Spinal cord (tissue), 10 donors: ENCODE data around the gene OLAH. TPM values are rescaled to one million over a fixed set of nuclear protein-coding genes. Genes with fewer than 3 reads are reported as not detected.
"Not testable (repeated sequence)": the region's sequence is repeated elsewhere in the genome, so short reads cannot be mapped to it uniquely, and the experiment has no call there.

Source experiments
- DNase-seq, 6 donors: peaks; one replicate each; pipeline versions ENCODE4 v3.0.0 to v3.0.0-alpha.2; 2013 to 2015; ENCODE audit warnings: low spot score in 6 of 6, low read depth in 4 of 6
- H3K27ac ChIP-seq: one replicate; pipeline ENCODE4 v1.5.1; 2013; ENCODE audit warnings: low read depth, low read length, control low read depth
- H3K27me3 ChIP-seq: one replicate; pipeline ENCODE4 v1.6.1; 2013; ENCODE audit warnings: low read length; ENCODE audit not compliant: control insufficient read depth, insufficient read depth
- H3K36me3 ChIP-seq: one replicate; pipeline ENCODE4 v1.6.1; 2013; ENCODE audit warnings: low read length; ENCODE audit not compliant: control insufficient read depth, insufficient read depth
- H3K4me1 ChIP-seq: one replicate; pipeline ENCODE4 v1.6.1; 2013; ENCODE audit warnings: low read length; ENCODE audit not compliant: control insufficient read depth, insufficient read depth
- H3K4me3 ChIP-seq: one replicate; pipeline ENCODE4 v1.5.1; 2013; ENCODE audit warnings: low read depth, low read length, control low read depth
- H3K9me3 ChIP-seq: one replicate; pipeline ENCODE4 v1.6.1; 2013; ENCODE audit warnings: low read length; ENCODE audit not compliant: control insufficient read depth, insufficient read depth
- WGBS: methylation state at CpG from one replicate; pipeline ENCODE4 v1.1.5; 2013; ENCODE audit warnings: missing lambda C conversion rate; ENCODE audit not compliant: insufficient coverage; 5-methylcytosine and 5-hydroxymethylcytosine counted together
- long read RNA-seq, 4 donors: transcript quantifications; one replicate each; lab custom pipeline, GENCODE V29; 2026
- polyA plus RNA-seq, 2 donors: library from polyadenylated mRNA; unstranded; fragments of 120-200 nt; gene quantifications; one replicate each; pipeline ENCODE4 v1.2.1, GENCODE V29; 2013; ENCODE audit not compliant: insufficient read length in 2 of 2
- total RNA-seq, 2 donors: library from RNA; depleted of rRNA in 1 of 2; stranded (reverse); fragments of 120-200 nt in 1 of 2; fragments of >200 nt in 1 of 2; gene quantifications; one replicate each; pipeline versions ENCODE4 v1.2.3 to v1.2.4, GENCODE V29; 2013 to 2014
- donor health status: healthy.

The OLAH gene
- total RNA-seq = 1 to 10 TPM in 1 of 2 donors, under 1 TPM in 1; 0.79 to 7.4 TPM
- 1 to 10 TPM in 1 of 2 donors, under 1 TPM in 1; 0.84 to 1.9 TPM for polyA plus RNA-seq
- long read RNA-seq, donor 1, partial matches to known transcripts = 9 of 9 reads
- long read RNA-seq, donor 1, other reads (novel, unspliced or antisense) = 0 of 9 reads
- long read RNA-seq, donor 2 = 0 reads
- long read RNA-seq, donor 3, partial matches to known transcripts = 12 of 12 reads
- long read RNA-seq, donor 3, other reads (novel, unspliced or antisense) = 0 of 12 reads
- long read RNA-seq, donor 4 = 0 reads

GRCh38 chr10:15043674-15044073, at the start of gene OLAH:
Gene OLAH, plus strand, starts transcription at chr10:15043943. Its CDS starts 3,346 bp downstream, at chr10:15047289.
- Histone ChIP-seq H3K9me3 (no peaks in the 10 kb centered on the region), H3K4me3 (no peak within 1 kb of the TSS), H3K36me3 (no peaks in the 10 kb centered on the region), H3K27ac (no peak within 1 kb of the TSS), H3K27me3 (no peaks in the 10 kb centered on the region), H3K4me1 (no peaks in the 10 kb centered on the region)
- no CpG with 5 or more reads among the region's 1 CpG for WGBS
- DNase-seq = no peak

- Histone ChIP-seq H3K36me3 (no peaks in the 10 kb centered on the region), H3K27me3 (no peaks in the 10 kb centered on the region), H3K4me1 (no peaks in the 10 kb centered on the region), H3K9me3 (no peaks in the 10 kb centered on the region), H3K4me3 (peak overlapping the region; percentile 49), H3K27ac (no peak overlapping the region)
- peak in 1 of 6 donors; percentile 85 for DNase-seq
- 83% methylated on average over 39 of the region's 50 CpGs for WGBS
These were observed 47.7 kb upstream of the OLAH start for GRCh38 chr10:14995964-14996565.

GRCh38 chr10:15013530-15013929, 30.2 kb upstream of the OLAH start:
- DNase-seq, H3K27me3 ChIP-seq, H3K4me3 ChIP-seq, H3K4me1 ChIP-seq, H3K36me3 ChIP-seq, H3K9me3 ChIP-seq, H3K27ac ChIP-seq: not testable (repeated sequence)
- WGBS = 70% methylated on average over 4 of the region's 5 CpGs

GRCh38 chr10:15015451-15015850, 28.3 kb upstream of the OLAH start:
- Histone ChIP-seq H3K4me1 (no peaks in the 10 kb centered on the region), H3K27ac (no peak overlapping the region), H3K27me3 (no peaks in the 10 kb centered on the region), H3K36me3 (no peaks in the 10 kb centered on the region), H3K9me3 (no peaks in the 10 kb centered on the region), H3K4me3 (no peak overlapping the region)
- WGBS = 62% methylated on average over 3 of the region's 7 CpGs
- DNase-seq = peak in 1 of 6 donors; percentile 35

- not testable (repeated sequence) for H3K27me3 ChIP-seq, H3K27ac ChIP-seq, DNase-seq, H3K9me3 ChIP-seq, H3K36me3 ChIP-seq, H3K4me3 ChIP-seq, H3K4me1 ChIP-seq
- WGBS = 50% methylated on average over 1 of the region's 5 CpGs
These were observed 22.8 kb upstream of the OLAH start for GRCh38 chr10:15020966-15021365.

- not testable (repeated sequence) for H3K27ac ChIP-seq, H3K27me3 ChIP-seq, H3K4me1 ChIP-seq, H3K4me3 ChIP-seq, H3K9me3 ChIP-seq, H3K36me3 ChIP-seq, DNase-seq
- 100% methylated on average over 1 of the region's 6 CpGs for WGBS
These were observed 20.7 kb upstream of the OLAH start for GRCh38 chr10:15023079-15023478.

GRCh38 chr10:15024017-15025004, 19.4 kb upstream of the OLAH start:
- 81% methylated on average over 4 of the region's 17 CpGs for WGBS
- H3K27ac ChIP-seq, H3K4me1 ChIP-seq, H3K36me3 ChIP-seq, DNase-seq, H3K4me3 ChIP-seq, H3K9me3 ChIP-seq, H3K27me3 ChIP-seq: not testable (repeated sequence)

GRCh38 chr10:15025040-15025439, 18.7 kb upstream of the OLAH start:
- not testable (repeated sequence) for H3K4me3 ChIP-seq, DNase-seq, H3K27ac ChIP-seq, H3K27me3 ChIP-seq, H3K9me3 ChIP-seq, H3K4me1 ChIP-seq, H3K36me3 ChIP-seq
- 90% methylated on average over 2 of the region's 6 CpGs for WGBS

- Histone ChIP-seq H3K27ac (no peak overlapping the region), H3K36me3 (no peaks in the 10 kb centered on the region), H3K4me1 (no peaks in the 10 kb centered on the region), H3K9me3 (no peaks in the 10 kb centered on the region), H3K4me3 (no peak overlapping the region), H3K27me3 (no peaks in the 10 kb centered on the region)
- DNase-seq = peak in 1 of 6 donors; percentile 25
- 79% methylated on average over 2 of the region's 3 CpGs for WGBS
These were observed 16.0 kb upstream of the OLAH start for GRCh38 chr10:15027741-15028140.
